ENCODE measurements around the gene SLC29A4. TPM values are rescaled to one million over a fixed set of nuclear protein-coding genes. Genes with fewer than 3 reads are reported as not detected.

The SLC29A4 gene
- total and polyA plus RNA-seq, 2 of the 8 experiments (the other 6 are each of a cell fraction or from before 2014, with no cell fraction given): 6.9 to 15.1 TPM

- POLR2A ChIA-PET (ENCODE audit: partially characterized antibody): no interaction called here
- no peak overlapping the region for H2AK5ac ChIP-seq (ENCODE audit: low read depth, low read length)
- no peak overlapping the region for H3K18ac ChIP-seq (ENCODE audit: extremely low read depth, low read length)
- no peak overlapping the region for H3K4me2 ChIP-seq (ENCODE audit: insufficient read depth in 1 of 2, low read depth in 2 of 2, low read length in 2 of 2)
- no peak overlapping the region for H3K4ac ChIP-seq (replicated peaks; ENCODE audit: insufficient read length, low read depth, low read length)
- H3K27me3 ChIP-seq (replicated peaks in 1 of 4; ENCODE audit: control insufficient read depth in 3 of 4, extremely low read depth in 1 of 4, insufficient read depth in 3 of 4, low read length in 3 of 4): peaks cover 0 to 16% (median 11%) of the 10 kb centered on the region in 4 experiments; a peak in 6 of 7 replicates
- TF ChIP-seq GTF2F1 (IDR thresholded peaks at IDR 0.05; ENCODE audit: borderline replicate concordance, low read depth, low read length): no peak
- TF ChIP-seq CTBP2 (IDR thresholded peaks at IDR 0.05; ENCODE audit: borderline replicate concordance, insufficient read depth, insufficient read length, low read length): no peak
- TF ChIP-seq RFX5 (IDR thresholded peaks at IDR 0.05; ENCODE audit: borderline replicate concordance, low read depth, low read length): no peak
- TF ChIP-seq KDM4A (IDR thresholded peaks at IDR 0.05; ENCODE audit: low read depth, low read length, severe bottlenecking): no peak
- no peak for TF ChIP-seq SP4 (IDR thresholded peaks at IDR 0.05; ENCODE audit: low read length)
- no peak for TF ChIP-seq ASH2L (IDR thresholded peaks at IDR 0.05; ENCODE audit: low read length)
- TF ChIP-seq RNF2 (IDR thresholded peaks at IDR 0.05; ENCODE audit: borderline replicate concordance, low read depth, low read length, missing control alignments, poor library complexity, severe bottlenecking): no peak
- no peak for TF ChIP-seq CHD2 (IDR thresholded peaks at IDR 0.05; ENCODE audit: low read length)
- TF ChIP-seq FOSL1 (IDR thresholded peaks at IDR 0.05; ENCODE audit: insufficient read depth, low read depth, low read length): no peak
- no peak for TF ChIP-seq KDM5A (IDR thresholded peaks at IDR 0.05; ENCODE audit: low read length)
- no peak for TF ChIP-seq JUN (IDR thresholded peaks at IDR 0.05; ENCODE audit: low read depth, low read length)
- no peak for TF ChIP-seq TCF12 (IDR thresholded peaks at IDR 0.05; ENCODE audit: low read depth, low read length)
- no peak for TF ChIP-seq PHF8 (conservative IDR thresholded peaks at IDR 0.05; ENCODE audit: low read depth, low read length)
- no peak for TF ChIP-seq SP1 (IDR thresholded peaks at IDR 0.05; ENCODE audit: low read depth, low read length)
- CTCF ChIA-PET (ENCODE audit: partially characterized antibody): no interaction called here
- no peak overlapping the region for H2BK5ac ChIP-seq (ENCODE audit: low read depth, low read length)
- no peaks in the 10 kb centered on the region for H3K79me2 ChIP-seq (ENCODE audit: control insufficient read depth in 1 of 2, insufficient read depth in 2 of 2, low read length in 2 of 2)
- H3K23me2 ChIP-seq (ENCODE audit: low read depth, low read length): peaks cover 5% of the 10 kb centered on the region; the same call in 1 of the 2 replicates
- no peak overlapping the region for H4K91ac ChIP-seq (replicated peaks; ENCODE audit: insufficient read length, low read length)
- DNase-seq (ENCODE audit: low read depth in 1 of 2, low spot score in 2 of 2) (no peak), FAIRE-seq (no peak)
- H3K4me1 ChIP-seq (replicated peaks in 1 of 4; ENCODE audit: control insufficient read depth in 3 of 4, insufficient read depth in 4 of 4, low read length in 3 of 4): peaks cover 0 to 3% (median 1%) of the 10 kb centered on the region in 4 experiments; a peak in 4 of 7 replicates
- no peak overlapping the region for H2BK20ac ChIP-seq (ENCODE audit: low read length)
- no peak overlapping the region for H3K27ac ChIP-seq (ENCODE audit: low read depth, low read length)
- H2BK12ac ChIP-seq (ENCODE audit: low read depth, low read length): no peak overlapping the region
- H2BK15ac ChIP-seq (ENCODE audit: low read length): no peak overlapping the region
- H4K20me1 ChIP-seq (replicated peaks in 1 of 2; ENCODE audit: control insufficient read depth in 1 of 2, insufficient read depth in 2 of 2, low read length in 2 of 2): peaks cover 0 to 1% of the 10 kb centered on the region in 2 experiments
- no peak overlapping the region for H4K8ac ChIP-seq (ENCODE audit: extremely low read depth, insufficient read depth, low read length)
- no peaks in the 10 kb centered on the region for H3K79me1 ChIP-seq (ENCODE audit: low read depth, low read length)
- H3K14ac ChIP-seq (ENCODE audit: insufficient read length): no peak overlapping the region
- no peaks in the 10 kb centered on the region for H3K9me3 ChIP-seq (ENCODE audit: insufficient read depth in 2 of 2, low read depth in 1 of 2, low read length in 1 of 2)
- H2AFZ ChIP-seq (ENCODE audit: low read length): no peak overlapping the region
- no peak overlapping the region for H3K4me3 ChIP-seq (ENCODE audit: extremely low read depth in 1 of 4, insufficient read depth in 2 of 4, low read depth in 3 of 4, low read length in 4 of 4)
- H2BK120ac ChIP-seq (replicated peaks; ENCODE audit: low read depth, low read length): no peak overlapping the region
- H3K56ac ChIP-seq (replicated peaks; ENCODE audit: insufficient read length, low read depth, low read length): no peak overlapping the region
- H3K9ac ChIP-seq (replicated peaks in 1 of 4; ENCODE audit: extremely low read depth in 1 of 4, low read depth in 3 of 4, low read length in 3 of 4): no peak overlapping the region
- WGBS, 2 experiments (ENCODE audit: extremely low coverage in 1 of 2, insufficient coverage in 1 of 2, insufficient read length in 1 of 2, insufficient replicate concordance in 2 of 2, low coverage in 1 of 2, low lambda C conversion rate in 2 of 2, missing lambda C conversion rate in 1 of 2): 94% methylated on average over 8 of the region's 9 CpGs; no CpG with 5 or more reads in 1 of the 2 experiments
- H3K36me3 ChIP-seq (ENCODE audit: control insufficient read depth in 2 of 4, insufficient read depth in 4 of 4, low read length in 3 of 4): peaks cover 0 to 4% (median 0%) of the 10 kb centered on the region in 4 experiments; a peak in 2 of 8 replicates
- H3K23ac ChIP-seq (ENCODE audit: insufficient read length): no peak overlapping the region
- no peak overlapping the region for H4K5ac ChIP-seq (ENCODE audit: insufficient read length, low read depth, low read length)
Measured at GRCh38 chr7:5286933-5287332, 4.2 kb downstream of the SLC29A4 start.
